Mucosa of descending colon (tissue), 3 donors: ENCODE results near the gene TSPAN15. TPM values are rescaled to one million over a fixed set of nuclear protein-coding genes. Genes with fewer than 3 reads are reported as not detected.
"Not testable (repeated sequence)": the region's sequence is repeated elsewhere in the genome, so short reads cannot be mapped to it uniquely, and the experiment has no call there.

Experiments used
- ATAC-seq: fragments of 200-7000 bp; cut with Tn5 transposase; one replicate; pipeline ENCODE4 v1.9.1; 2020; ENCODE audit warnings: mild to moderate bottlenecking, moderate library complexity
- DNase-seq, 3 donors: peaks; one replicate each; pipeline ENCODE4 v3.0.0-alpha.2; 2020
- H3K36me3 ChIP-seq: fragments of 200-600 bp; one replicate; pipeline ENCODE4 v1.8.0; 2021; ENCODE audit warnings: low read depth, mild to moderate bottlenecking
- H3K4me1 ChIP-seq: fragments of 200-600 bp; one replicate; pipeline ENCODE4 v1.8.0; 2021; ENCODE audit warnings: low read depth, mild to moderate bottlenecking
- H3K4me3 ChIP-seq: fragments of 200-600 bp; one replicate; pipeline ENCODE4 v1.8.0; 2021; ENCODE audit warnings: mild to moderate bottlenecking
- H3K9me3 ChIP-seq: fragments of 200-600 bp; one replicate; pipeline ENCODE4 v1.8.0; 2021; ENCODE audit warnings: mild to moderate bottlenecking
- intact Hi-C, 2 donors: fragments of 100-400 bp; cut with DNase I in 1 of 2; cut with micrococcal nuclease in 1 of 2; formaldehyde crosslinking; loops; one replicate each; pipeline versions ENCODE4 v1.11.0 to v1.11.1; 2022; cut with DNase I, micrococcal nuclease
- total RNA-seq, 3 donors: library from RNA; stranded (reverse); fragmentation: NEBNext Ultra II Directional in 2 of 3; extraction: Animal tissue kit (Norgen Biotek cat#: 25700) in 2 of 3; gene quantifications; one replicate each; pipeline versions ENCODE4 v1.2.1 to v1.2.4, GENCODE V29; 2021 to 2023
- TF ChIP-seq, protein P1 (sequence below): fragments of 200-600 bp; IDR thresholded peaks from one replicate; pipeline ENCODE4 v1.8.0; 2022; ENCODE audit warnings: antibody characterized with exemption, mild to moderate bottlenecking
- donor health status: DM: no; HTN: no; CAD: no; lungs with moderate emphysema.
- donor health status: DM: no; HTN: no; CAD: no.
- donor health status: DM: no; HTN: yes; CAD: no.

Gene TSPAN15
- total RNA-seq, 3 donors from 2014 or later: 118 to 183 (median 139) TPM

DNA sequence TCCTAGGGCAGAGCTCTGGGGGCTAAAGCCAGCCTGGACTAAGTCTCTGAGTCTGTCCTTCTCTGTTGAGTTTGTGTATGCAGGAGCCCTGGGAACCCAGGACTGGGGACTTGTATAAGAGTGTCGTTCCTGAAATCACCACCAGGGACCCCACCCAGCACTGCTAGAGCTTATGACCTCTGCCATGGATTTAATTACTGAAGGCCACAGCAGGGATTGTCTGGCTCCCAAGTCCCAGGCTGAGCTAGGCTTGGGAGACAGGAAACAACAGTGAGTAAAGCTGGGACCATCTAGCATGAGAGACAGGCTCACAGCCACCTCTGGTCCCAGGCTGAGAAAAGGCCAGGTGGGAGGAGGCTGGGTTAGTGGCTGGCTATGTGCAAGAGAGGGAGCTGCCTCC is 1.4 kb upstream of the TSPAN15 start:
- TF ChIP-seq, protein P1, sequence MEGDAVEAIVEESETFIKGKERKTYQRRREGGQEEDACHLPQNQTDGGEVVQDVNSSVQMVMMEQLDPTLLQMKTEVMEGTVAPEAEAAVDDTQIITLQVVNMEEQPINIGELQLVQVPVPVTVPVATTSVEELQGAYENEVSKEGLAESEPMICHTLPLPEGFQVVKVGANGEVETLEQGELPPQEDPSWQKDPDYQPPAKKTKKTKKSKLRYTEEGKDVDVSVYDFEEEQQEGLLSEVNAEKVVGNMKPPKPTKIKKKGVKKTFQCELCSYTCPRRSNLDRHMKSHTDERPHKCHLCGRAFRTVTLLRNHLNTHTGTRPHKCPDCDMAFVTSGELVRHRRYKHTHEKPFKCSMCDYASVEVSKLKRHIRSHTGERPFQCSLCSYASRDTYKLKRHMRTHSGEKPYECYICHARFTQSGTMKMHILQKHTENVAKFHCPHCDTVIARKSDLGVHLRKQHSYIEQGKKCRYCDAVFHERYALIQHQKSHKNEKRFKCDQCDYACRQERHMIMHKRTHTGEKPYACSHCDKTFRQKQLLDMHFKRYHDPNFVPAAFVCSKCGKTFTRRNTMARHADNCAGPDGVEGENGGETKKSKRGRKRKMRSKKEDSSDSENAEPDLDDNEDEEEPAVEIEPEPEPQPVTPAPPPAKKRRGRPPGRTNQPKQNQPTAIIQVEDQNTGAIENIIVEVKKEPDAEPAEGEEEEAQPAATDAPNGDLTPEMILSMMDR: peak; percentile 33
- intact Hi-C loops: no loop called here
- ATAC-seq: peak; percentile 65
- DNase-seq: peak in 2 of 3 donors; percentile 71 to 87
- H3K36me3 ChIP-seq: no peaks in the 10 kb centered on the region
- peaks cover 60% of the 10 kb centered on the region for H3K4me1 ChIP-seq
- no peaks in the 10 kb centered on the region for H3K9me3 ChIP-seq
- no peak overlapping the region for H3K4me3 ChIP-seq

DNA sequence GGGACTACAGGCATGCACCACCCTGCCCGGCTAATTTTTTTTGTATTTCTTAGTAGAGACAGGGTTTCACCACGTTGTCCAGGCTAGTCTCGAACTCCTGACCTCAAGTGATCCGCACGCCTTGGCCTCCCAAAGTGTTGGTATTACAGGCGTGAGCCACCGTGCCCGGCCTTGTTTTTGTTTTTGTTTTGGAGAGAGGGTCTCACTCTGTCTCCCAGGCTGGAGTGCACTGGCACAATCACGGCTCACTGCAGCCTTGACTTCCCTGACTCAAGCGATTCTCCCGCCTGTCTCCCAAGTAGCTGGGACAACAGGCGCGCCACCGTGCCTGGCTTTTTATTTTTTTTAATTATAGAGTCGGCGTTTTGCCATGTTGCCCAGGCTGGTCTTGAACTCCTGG is 870 bp upstream of the TSPAN15 start:
- H3K9me3 ChIP-seq, ATAC-seq, intact Hi-C loops, DNase-seq, H3K4me3 ChIP-seq, H3K36me3 ChIP-seq: not testable (repeated sequence)
- H3K4me1 ChIP-seq: peaks cover 60% of the 10 kb centered on the region

DNA sequence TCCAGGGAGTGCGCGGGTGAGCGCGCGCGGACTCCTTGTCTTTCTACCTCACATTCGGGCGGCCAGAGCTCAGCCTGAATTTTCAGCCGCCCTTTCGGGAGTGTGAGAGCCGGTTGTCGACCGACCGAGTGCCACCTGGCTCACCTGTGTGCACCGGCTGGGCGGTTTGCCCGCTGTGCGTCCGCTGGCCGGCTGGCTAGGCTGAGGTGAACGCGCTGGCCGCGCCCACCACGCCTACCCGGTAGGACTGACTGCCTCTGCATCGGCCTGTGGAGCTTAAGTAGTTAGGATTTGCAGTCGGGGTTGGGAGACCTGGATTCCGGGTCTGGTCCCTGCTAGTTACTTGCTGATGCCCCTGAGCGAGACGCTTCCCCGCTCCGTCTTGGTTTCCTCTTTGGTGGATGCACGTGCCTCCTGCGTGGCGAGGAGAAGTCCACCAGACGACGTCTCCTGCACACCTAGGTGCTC is 553 bp downstream of the TSPAN15 start:
- peak; percentile 90 for DNase-seq
- H3K4me1 ChIP-seq: peaks cover 61% of the 10 kb centered on the region
- H3K36me3 ChIP-seq: no peaks in the 10 kb centered on the region
- peak overlapping the region; percentile 35 for H3K4me3 ChIP-seq
- no peaks in the 10 kb centered on the region for H3K9me3 ChIP-seq
- intact Hi-C loops: no loop called here
- ATAC-seq: peak; percentile 80
- TF ChIP-seq, protein P1: no peak

DNA sequence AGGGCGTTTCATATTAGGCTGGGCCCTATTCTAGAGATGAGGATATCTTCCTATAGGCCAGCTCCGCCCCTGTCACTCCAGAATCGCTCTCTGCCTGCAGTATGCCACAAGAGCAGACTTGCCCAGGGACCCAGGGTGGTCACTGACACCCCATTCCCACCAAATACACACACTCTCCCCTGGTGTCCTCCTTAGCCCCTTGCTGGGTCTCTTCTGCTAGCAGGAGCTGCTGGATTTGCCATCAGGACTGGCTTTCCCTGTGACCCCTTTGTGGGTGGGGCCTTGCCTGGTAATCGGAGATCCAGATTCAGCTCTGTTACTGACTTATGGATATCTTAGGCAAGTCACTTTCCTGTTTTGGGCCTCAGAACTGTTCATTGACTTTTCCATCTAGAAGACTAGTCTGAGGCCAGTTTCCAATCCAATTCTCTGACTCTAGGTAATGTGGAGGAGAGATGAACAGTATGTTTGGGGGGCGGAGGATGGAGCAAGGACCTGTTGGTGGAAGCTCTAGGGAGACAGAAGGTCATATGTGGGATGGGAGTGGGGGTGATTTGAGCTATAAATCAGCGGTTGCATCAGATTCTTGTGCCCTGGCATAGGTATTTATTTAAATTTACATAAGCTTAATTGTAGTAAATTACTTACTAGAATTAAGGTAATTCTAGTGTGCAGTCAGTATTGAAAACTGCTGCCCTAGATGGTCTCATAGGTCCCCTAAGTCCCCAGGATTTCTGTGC is 1.6 kb downstream of the TSPAN15 start:
- intact Hi-C loops: no loop called here
- H3K4me3 ChIP-seq: no peak overlapping the region
- H3K4me1 ChIP-seq: peaks cover 66% of the 10 kb centered on the region
- H3K9me3 ChIP-seq: no peaks in the 10 kb centered on the region
- TF ChIP-seq, protein P1: no peak
- ATAC-seq (no peak), DNase-seq (no peak)
- H3K36me3 ChIP-seq: no peaks in the 10 kb centered on the region

DNA sequence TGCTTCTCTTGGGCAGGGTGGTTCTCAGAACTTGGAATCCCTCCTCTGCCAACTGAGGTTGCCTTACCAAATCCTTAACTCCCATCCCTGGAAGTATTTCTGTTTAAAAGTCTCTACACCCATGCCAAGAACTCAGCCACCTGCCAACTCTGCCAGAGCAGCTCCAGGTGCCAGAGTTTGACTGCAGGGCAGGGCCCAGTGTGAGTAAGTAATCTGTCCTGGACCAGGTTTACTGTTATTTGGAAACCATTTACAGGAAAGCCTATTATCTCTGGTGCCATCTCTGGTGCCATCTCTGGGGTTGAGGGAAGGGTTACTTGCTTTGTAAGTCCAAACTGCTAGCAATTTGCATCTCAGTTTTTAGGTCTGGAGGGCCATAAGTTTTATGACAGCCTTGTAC is 2.5 kb downstream of the TSPAN15 start:
- TF ChIP-seq, protein P1: no peak
- intact Hi-C loops: no loop called here
- Histone ChIP-seq H3K9me3 (no peaks in the 10 kb centered on the region), H3K36me3 (no peaks in the 10 kb centered on the region), H3K4me1 (peaks cover 65% of the 10 kb centered on the region), H3K4me3 (no peak overlapping the region)
- DNase-seq: peak in 1 of 3 donors; percentile 51
- no peak for ATAC-seq

DNA sequence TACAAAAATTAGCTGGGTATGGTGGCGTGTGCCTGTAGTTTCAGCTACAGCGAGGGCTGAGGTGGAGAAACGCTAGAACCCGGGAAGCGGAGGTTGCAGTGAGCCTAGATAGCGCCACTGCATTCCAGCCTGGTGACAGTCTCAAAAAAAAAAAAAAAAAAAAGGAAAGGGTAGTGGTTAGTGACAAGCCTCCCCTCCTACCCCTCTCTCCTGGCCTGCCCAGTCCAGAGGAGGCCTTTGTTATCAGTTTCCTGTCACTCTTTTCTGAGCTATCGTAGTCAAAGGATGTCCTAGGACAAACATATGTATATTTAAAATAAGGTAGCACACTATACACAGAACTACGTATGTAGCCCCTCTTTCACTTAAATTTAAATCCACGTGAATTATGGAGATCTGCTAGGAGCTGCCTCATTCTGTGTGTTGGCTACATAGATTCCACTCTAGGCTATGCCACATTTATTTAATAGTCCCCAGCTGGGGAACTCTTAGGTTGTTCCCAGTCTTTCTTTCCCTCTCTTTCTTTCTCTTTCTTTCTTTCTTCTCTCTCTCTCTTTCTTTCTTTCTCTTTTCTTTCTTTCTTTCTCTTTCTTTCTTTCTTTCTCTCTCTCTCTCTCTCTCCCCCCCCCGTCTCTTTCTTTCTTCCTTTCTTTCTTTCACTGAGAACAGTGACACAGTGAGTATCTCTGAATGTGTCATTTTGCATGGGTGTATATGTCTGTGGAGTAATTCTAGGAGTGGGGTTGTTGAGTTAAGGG is 3.9 kb downstream of the TSPAN15 start:
- TF ChIP-seq, protein P1: no peak
- no peak for DNase-seq
- H3K9me3 ChIP-seq: no peaks in the 10 kb centered on the region
- intact Hi-C loops: no loop called here
- no peak overlapping the region for H3K4me3 ChIP-seq
- H3K4me1 ChIP-seq: peaks cover 65% of the 10 kb centered on the region
- ATAC-seq: no peak
- H3K36me3 ChIP-seq: no peaks in the 10 kb centered on the region
